GM12872 (cell line): Measurements from ENCODE around the gene IMP4.

Experiments used
- TF ChIP-seq, protein P1 (sequence below): IDR thresholded peaks from 3 replicates; pipeline ENCODE4 v1.5.1; 2011; ENCODE audit warnings: low read depth, mild to moderate bottlenecking, low read length, moderate library complexity; ENCODE audit not compliant: insufficient read depth

IMP4 gene

DNA sequence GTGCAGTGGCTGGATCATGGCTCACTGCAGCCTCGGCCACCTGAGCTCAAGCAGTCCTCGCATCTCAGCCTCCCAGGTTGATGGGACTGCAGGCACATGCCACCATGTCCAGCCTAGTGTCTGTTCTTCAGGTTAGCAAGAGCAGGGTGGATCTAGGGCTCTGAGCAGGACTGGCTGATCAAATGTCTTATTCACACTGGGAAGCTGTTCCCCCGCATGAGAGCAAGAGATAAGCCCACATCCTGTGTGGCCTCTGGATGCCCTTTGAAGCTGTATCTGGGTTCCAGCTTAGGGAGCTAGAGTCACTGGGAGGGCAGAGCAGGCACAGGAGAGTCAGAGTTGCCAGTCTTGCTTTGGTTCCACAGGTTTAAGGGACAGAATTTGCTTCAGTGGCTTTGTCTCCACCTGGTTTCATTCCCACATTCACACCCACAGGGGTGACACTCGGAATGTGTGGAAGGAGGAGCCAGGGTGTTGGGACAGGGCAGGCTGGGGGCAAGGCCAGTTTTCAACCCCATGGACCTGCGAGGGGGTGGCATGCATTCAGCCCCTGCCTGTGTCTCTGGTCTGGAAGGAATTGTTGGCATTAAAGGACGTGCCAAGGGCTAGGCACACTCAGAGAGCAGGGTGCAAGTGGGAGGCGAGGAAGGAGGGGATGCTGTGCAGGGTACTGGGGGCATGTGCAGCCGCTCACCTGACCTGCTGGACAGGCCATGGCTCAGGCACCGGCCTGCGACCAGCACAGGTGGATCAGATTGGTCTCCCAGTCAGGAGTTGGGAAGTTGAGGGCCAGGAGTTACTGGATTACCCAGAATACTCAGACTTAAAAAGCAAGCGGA lies 37.6 kb downstream of the IMP4 start:
- TF ChIP-seq, protein P1, sequence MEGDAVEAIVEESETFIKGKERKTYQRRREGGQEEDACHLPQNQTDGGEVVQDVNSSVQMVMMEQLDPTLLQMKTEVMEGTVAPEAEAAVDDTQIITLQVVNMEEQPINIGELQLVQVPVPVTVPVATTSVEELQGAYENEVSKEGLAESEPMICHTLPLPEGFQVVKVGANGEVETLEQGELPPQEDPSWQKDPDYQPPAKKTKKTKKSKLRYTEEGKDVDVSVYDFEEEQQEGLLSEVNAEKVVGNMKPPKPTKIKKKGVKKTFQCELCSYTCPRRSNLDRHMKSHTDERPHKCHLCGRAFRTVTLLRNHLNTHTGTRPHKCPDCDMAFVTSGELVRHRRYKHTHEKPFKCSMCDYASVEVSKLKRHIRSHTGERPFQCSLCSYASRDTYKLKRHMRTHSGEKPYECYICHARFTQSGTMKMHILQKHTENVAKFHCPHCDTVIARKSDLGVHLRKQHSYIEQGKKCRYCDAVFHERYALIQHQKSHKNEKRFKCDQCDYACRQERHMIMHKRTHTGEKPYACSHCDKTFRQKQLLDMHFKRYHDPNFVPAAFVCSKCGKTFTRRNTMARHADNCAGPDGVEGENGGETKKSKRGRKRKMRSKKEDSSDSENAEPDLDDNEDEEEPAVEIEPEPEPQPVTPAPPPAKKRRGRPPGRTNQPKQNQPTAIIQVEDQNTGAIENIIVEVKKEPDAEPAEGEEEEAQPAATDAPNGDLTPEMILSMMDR, result no peak

- TF ChIP-seq, protein P1, result no peak
Measured at GRCh38 chr2:130381145-130381544, 38.4 kb downstream of the IMP4 start.

DNA sequence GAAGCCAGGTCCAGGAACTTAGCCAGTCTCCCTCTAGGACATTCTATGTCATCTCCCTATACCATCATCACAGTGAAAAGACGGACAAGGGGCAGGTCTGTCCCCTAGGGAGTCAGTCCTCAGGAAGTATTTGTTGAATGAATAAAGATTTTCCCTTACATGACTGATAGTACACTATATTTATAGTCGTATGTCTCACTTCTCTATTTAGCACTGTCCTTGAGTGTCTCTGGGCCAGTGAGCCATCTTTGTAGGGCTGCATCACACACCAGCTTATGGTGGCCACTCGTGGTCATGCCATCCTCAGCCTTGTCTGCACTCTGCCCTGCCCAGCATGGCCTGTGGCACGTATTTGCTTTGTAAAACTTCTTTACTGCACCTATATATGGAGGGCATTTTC lies 38.9 kb downstream of the IMP4 start:
- TF ChIP-seq, protein P1, result no peak

GRCh38 chr2:130382313-130382917 lies 39.7 kb downstream of the IMP4 start:
- TF ChIP-seq, protein P1, result no peak

DNA sequence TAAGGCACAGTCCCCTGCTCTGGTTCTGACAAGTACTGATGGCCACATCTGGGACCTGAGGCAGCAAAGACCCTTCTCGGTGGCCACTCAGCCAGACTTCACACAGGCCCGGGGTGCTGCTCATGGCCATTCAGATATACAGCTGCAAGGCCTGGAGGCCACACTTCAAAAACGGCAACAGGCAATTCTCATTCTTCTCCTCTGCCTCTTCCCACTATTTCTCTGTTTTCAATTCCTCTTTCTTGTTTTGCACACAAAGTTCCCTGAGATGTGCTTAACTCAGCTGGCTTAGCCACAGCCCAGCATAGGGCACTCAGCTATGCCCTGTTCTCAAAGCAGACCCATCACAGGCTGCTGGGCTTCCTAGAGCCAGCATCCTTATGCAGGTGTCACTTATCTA lies 43.0 kb downstream of the IMP4 start:
- TF ChIP-seq, protein P1, result no peak

- TF ChIP-seq, protein P1, result no peak
Measured at GRCh38 chr2:130387071-130387400, 44.3 kb downstream of the IMP4 start.

DNA sequence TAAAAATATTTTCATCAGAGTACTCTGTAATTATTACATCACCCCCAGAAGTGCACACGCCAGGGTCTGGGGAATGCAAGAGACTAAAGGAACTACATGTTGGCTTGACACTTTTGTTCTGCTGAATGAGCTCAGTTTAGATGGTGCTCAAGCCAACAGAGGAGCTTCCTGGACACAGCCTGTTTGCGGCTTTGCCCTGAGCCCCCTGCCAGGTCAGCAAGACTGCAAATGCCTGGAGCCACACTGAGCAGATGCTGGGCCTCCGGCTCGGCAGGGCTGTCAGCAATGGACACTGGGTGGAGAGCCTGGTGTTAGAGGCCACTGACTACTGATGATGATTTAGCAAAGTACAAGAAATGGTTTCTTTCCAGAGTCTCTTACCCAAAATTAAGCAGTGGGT lies 45.1 kb downstream of the IMP4 start:
- TF ChIP-seq, protein P1, result no peak
